Panc1 (cell line): ENCODE results near the gene SOCS6. TPM values are rescaled to one million over a fixed set of nuclear protein-coding genes. Genes with fewer than 3 reads are reported as not detected.

Experiments
- ATAC-seq: fragments of 200-7000 bp; cut with Tn5 transposase; 2 replicates; pipeline ENCODE4 v1.9.1; 2020; ENCODE audit warnings: mild to moderate bottlenecking, moderate library complexity
- BruUV-seq: library from RNA; stranded (reverse); fragments of 400-500 nt; replicated peaks from 2 replicates; lab custom pipeline; 2021; lab: Mats Ljungman, UMichigan
- CTCF ChIA-PET: fragments of 300-600 bp; sonication (Branson Sonifier 250); formaldehyde crosslinking; loops from one replicate; lab custom pipeline; 2022; ENCODE audit warnings: antibody characterized with exemption; lab: Charles Lee
- POLR2A ChIA-PET: fragments of 300-600 bp; sonication (Branson Sonifier 250); formaldehyde crosslinking; loops from one replicate; lab custom pipeline; 2022; ENCODE audit warnings: antibody characterized with exemption; lab: Charles Lee
- DNase-seq: peaks from one replicate; pipeline ENCODE4 v3.0.0-alpha.2; 2010; ENCODE audit warnings: low read depth, low spot score
- H3K27ac ChIP-seq: 2 replicates; pipeline ENCODE4 v1.5.1; 2011; ENCODE audit warnings: mild to moderate bottlenecking, low read length, inconsistent platforms
- H3K27me3 ChIP-seq: fragments of 200-500 bp; sonication (Bioruptor generic); 2 replicates; pipeline ENCODE4 v1.6.0; 2014; ENCODE audit warnings: low read length, inconsistent platforms; ENCODE audit not compliant: control insufficient read depth, insufficient read depth
- H3K36me3 ChIP-seq: fragments of 200-500 bp; sonication (Bioruptor generic); 2 replicates; pipeline ENCODE4 v1.5.1; 2014; ENCODE audit warnings: inconsistent platforms, mild to moderate bottlenecking, low read length, moderate library complexity; ENCODE audit not compliant: control insufficient read depth, insufficient read depth
- H3K4me1 ChIP-seq: 2 replicates; pipeline ENCODE4 v1.5.1; 2011; ENCODE audit warnings: inconsistent platforms, mild to moderate bottlenecking, low read length, moderate library complexity; ENCODE audit not compliant: control insufficient read depth, insufficient read depth
- H3K4me3 ChIP-seq, 2 experiments: 2 replicates each; pipeline ENCODE4 v1.5.1; 2011 to 2012; ENCODE audit warnings: low read depth in 2 of 2, low read length in 2 of 2, mild to moderate bottlenecking in 2 of 2, inconsistent platforms in 1 of 2, moderate library complexity in 1 of 2
- H3K9me3 ChIP-seq: fragments of 200-500 bp; sonication (Bioruptor generic); 2 replicates; pipeline ENCODE4 v1.5.1; 2014; ENCODE audit warnings: low read depth, mild to moderate bottlenecking, inconsistent platforms, low read length, moderate library complexity; ENCODE audit not compliant: control insufficient read depth, insufficient read depth
- POLR2AphosphoS5 ChIP-seq: IDR thresholded peaks from 2 replicates; pipeline ENCODE4 v1.6.1; 2012; ENCODE audit warnings: mild to moderate bottlenecking, low read depth, low read length, moderate library complexity
- SIN3A ChIP-seq: IDR thresholded peaks from 2 replicates; pipeline ENCODE4 v1.6.1; 2012; ENCODE audit warnings: low read depth, mild to moderate bottlenecking, low read length, moderate library complexity, borderline replicate concordance; ENCODE audit not compliant: insufficient read depth
- TCF7L2 ChIP-seq: IDR thresholded peaks from 2 replicates; pipeline ENCODE4 v1.6.1; 2011; ENCODE audit warnings: mild to moderate bottlenecking, low read depth, low read length, inconsistent platforms
- in situ Hi-C: cut with HindIII; loops from 2 replicates; pipeline ENCODE4 v1.10.0; 2016; ENCODE audit warnings: low sequenced_read_pairs, low pct_unique_long_range_greater_than_20kb
- intact Hi-C: fragments of 100-400 bp; cut with micrococcal nuclease; formaldehyde crosslinking; loops from one replicate; pipeline ENCODE4 v1.10.0; 2022; ENCODE audit not compliant: unreplicated experiment
- total RNA-seq: library from RNA; stranded (reverse); gene quantifications from one replicate; pipeline ENCODE4 v1.2.1, GENCODE V29; 2021; ENCODE audit not compliant: unreplicated experiment
- TF ChIP-seq, protein P1 (sequence below), 2 experiments: IDR thresholded peaks; 2 replicates each; pipeline ENCODE4 v1.6.1; 2011 to 2012; ENCODE audit warnings: low read depth in 2 of 2, control low read depth in 1 of 2, low read length in 1 of 2, mild to moderate bottlenecking in 1 of 2, moderate library complexity in 1 of 2; ENCODE audit not compliant: insufficient read depth in 1 of 2
- TF ChIP-seq, protein P2 (sequence below): fragments of 450-650 bp; IDR thresholded peaks from 2 replicates; pipeline ENCODE4 v1.5.1; 2017; ENCODE audit warnings: mild to moderate bottlenecking

Gene SOCS6
- total RNA-seq, 1 experiment from 2014 or later = 43.0 TPM

DNA sequence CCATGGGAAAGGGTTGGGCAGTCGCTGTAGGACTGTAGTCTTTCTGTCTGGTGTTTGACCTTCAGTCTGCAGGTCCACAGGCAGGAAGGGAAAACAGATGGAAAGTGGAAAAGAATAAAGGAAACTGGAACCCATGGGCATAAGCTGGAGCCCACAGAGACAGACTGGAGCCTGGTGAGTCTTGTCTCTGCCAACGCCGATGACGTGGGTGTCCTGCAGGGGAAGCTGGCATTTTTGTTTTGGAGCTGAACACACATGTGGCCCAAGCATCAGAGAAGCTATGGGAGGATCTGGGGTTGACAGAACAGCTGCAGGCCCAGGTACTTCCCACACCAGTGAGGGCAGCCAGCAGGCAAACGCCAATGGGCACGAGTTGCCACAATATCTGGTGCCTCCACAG, 28.2 kb upstream of the SOCS6 start:
- TF ChIP-seq SIN3A = no peak
- TF ChIP-seq, protein P1, sequence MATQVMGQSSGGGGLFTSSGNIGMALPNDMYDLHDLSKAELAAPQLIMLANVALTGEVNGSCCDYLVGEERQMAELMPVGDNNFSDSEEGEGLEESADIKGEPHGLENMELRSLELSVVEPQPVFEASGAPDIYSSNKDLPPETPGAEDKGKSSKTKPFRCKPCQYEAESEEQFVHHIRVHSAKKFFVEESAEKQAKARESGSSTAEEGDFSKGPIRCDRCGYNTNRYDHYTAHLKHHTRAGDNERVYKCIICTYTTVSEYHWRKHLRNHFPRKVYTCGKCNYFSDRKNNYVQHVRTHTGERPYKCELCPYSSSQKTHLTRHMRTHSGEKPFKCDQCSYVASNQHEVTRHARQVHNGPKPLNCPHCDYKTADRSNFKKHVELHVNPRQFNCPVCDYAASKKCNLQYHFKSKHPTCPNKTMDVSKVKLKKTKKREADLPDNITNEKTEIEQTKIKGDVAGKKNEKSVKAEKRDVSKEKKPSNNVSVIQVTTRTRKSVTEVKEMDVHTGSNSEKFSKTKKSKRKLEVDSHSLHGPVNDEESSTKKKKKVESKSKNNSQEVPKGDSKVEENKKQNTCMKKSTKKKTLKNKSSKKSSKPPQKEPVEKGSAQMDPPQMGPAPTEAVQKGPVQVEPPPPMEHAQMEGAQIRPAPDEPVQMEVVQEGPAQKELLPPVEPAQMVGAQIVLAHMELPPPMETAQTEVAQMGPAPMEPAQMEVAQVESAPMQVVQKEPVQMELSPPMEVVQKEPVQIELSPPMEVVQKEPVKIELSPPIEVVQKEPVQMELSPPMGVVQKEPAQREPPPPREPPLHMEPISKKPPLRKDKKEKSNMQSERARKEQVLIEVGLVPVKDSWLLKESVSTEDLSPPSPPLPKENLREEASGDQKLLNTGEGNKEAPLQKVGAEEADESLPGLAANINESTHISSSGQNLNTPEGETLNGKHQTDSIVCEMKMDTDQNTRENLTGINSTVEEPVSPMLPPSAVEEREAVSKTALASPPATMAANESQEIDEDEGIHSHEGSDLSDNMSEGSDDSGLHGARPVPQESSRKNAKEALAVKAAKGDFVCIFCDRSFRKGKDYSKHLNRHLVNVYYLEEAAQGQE (IDR thresholded peaks at IDR 0.05; ENCODE audit: insufficient read depth in 1 of 2, low read depth in 2 of 2, low read length in 1 of 2) = no peak
- TF ChIP-seq, protein P2, sequence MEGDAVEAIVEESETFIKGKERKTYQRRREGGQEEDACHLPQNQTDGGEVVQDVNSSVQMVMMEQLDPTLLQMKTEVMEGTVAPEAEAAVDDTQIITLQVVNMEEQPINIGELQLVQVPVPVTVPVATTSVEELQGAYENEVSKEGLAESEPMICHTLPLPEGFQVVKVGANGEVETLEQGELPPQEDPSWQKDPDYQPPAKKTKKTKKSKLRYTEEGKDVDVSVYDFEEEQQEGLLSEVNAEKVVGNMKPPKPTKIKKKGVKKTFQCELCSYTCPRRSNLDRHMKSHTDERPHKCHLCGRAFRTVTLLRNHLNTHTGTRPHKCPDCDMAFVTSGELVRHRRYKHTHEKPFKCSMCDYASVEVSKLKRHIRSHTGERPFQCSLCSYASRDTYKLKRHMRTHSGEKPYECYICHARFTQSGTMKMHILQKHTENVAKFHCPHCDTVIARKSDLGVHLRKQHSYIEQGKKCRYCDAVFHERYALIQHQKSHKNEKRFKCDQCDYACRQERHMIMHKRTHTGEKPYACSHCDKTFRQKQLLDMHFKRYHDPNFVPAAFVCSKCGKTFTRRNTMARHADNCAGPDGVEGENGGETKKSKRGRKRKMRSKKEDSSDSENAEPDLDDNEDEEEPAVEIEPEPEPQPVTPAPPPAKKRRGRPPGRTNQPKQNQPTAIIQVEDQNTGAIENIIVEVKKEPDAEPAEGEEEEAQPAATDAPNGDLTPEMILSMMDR = no peak
- no TSS peak for BruUV-seq
- Histone ChIP-seq H3K4me3 (no peak overlapping the region), H3K27me3 (no peaks in the 10 kb centered on the region), H3K36me3 (no peaks in the 10 kb centered on the region), H3K4me1 (peaks cover 5% of the 10 kb centered on the region; the same call in 1 of the 2 replicates), H3K9me3 (no peaks in the 10 kb centered on the region), H3K27ac (no peak overlapping the region)
- DNase-seq (no peak), ATAC-seq (no peak)
- intact Hi-C loops (no loop called here), in situ Hi-C loops (no loop called here)
- POLR2A ChIA-PET = no interaction called here
- CTCF ChIA-PET = no interaction called here

DNA sequence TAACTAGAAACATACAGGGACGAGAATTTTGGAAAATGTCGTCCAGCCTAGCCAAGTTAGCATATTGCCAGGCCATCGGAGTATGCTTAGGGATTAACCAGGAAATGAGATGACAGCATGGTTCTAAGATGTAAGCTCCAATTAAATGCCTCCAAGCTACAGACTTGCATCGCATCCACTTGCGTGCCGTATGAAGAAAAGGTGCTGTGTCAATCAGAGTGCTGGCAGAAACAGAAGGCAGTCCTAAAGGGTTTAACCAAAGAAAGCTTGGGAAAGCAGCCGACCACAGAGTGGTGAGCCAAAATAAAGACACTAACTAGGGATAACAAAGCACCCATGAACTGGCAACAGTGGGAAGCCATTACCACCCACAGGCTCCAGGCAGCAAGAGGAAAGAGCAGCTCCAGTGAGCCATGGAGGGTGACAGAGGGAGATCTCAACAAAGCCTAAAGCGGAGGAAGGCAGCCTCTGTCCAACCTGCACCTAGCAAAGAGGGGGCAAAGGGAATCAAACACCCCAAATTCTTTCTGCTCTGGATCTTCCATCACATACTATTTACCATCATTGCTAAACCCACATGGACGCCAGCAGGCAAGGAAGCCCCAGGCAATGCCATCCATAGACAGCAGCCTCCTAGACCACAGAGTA, 27.6 kb upstream of the SOCS6 start:
- no peak for TF ChIP-seq POLR2AphosphoS5
- no peak for TF ChIP-seq SIN3A
- TF ChIP-seq TCF7L2 = no peak
- TF ChIP-seq, protein P2 = no peak
- TF ChIP-seq, protein P1 (IDR thresholded peaks at IDR 0.05; ENCODE audit: insufficient read depth in 1 of 2, low read depth in 2 of 2, low read length in 1 of 2) = no peak
- Histone ChIP-seq H3K4me1 (peaks cover 5% of the 10 kb centered on the region; the same call in 1 of the 2 replicates), H3K9me3 (no peaks in the 10 kb centered on the region), H3K4me3 (no peak overlapping the region), H3K27me3 (no peaks in the 10 kb centered on the region), H3K36me3 (no peaks in the 10 kb centered on the region), H3K27ac (no peak overlapping the region)
- BruUV-seq = no TSS peak
- DNase-seq (no peak), ATAC-seq (no peak)
- ChIA-PET POLR2A (no interaction called here), CTCF (no interaction called here)
- intact Hi-C loops (no loop called here), in situ Hi-C loops (no loop called here)
